Activated T-cell treated with anti-CD3 and anti-CD28 coated beads, Interleukin-2, amount 50 U/mL, for 48 hours (primary cell): ENCODE data around the gene RPN2.

ENCODE experiments used
- DNase-seq, 2 experiments: peaks; one replicate each; pipeline ENCODE4 v3.0.0-alpha.2; 2020

Gene RPN2

GRCh38 chr20:37188787-37189186, 9.7 kb downstream of the RPN2 start:
- DNase-seq = no peak

- no peak for DNase-seq
Measured at GRCh38 chr20:37189416-37190016, 10.4 kb downstream of the RPN2 start.

- DNase-seq = peak in 1 of 2 experiments; percentile 0
Measured at GRCh38 chr20:37190354-37191112, 11.4 kb downstream of the RPN2 start.

DNA sequence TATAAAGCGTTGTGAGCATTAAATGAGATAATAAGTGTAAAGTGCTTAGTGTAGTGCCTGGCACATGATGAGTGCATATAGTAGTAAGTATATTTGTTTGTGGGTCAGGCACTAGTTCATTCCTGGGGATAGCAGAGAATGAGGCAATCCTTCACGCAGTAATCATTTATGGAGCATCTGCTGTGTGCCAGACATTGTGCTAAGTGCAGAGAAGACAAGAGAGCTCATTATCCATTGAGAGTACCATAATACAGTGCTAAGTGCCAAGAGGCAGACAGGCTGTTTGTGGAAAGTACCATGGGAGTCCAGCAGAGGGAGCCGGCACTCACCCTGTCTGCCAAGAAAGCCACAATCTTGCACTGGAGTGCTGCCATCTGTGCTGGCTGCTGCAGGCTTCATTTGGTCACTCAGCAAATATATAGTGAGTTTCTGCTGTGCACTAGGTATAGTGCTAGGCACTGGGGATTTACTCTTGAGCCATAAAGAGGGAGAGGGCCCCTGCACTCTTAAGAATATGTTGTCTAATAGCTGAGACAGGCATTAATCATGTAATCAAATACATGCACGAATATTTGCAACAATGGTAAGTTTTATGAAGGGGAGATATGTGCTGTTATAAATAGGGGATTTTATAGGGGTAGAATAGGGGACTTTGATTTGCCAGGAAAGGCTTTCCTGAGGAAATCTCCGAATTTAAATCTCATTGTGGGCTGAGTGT, 13.2 kb downstream of the RPN2 start:
- peak; percentile 78 to 82 for DNase-seq

DNA sequence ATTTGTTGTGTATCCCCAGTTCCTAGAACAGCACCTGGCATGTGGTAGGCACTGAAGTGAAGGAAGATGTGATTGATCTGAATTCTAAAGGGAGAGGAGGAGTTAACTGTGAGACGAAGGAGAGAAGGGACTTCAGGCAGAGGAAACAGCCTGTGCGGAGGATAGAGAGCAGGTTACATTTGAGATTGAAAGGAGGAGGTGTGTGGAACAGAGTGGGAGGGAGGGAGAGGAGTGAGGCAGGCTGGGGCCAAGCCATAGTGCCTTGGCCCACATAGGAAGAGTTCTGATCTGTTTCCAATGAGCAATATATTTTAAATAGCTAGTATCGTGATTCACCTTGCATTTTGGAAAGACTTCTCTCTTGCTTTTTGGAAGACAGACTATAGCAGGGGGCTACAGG, 14.1 kb downstream of the RPN2 start:
- peak in 1 of 2 experiments; percentile 8 for DNase-seq

GRCh38 chr20:37193821-37194220, 14.7 kb downstream of the RPN2 start:
- peak in 1 of 2 experiments; percentile 10 for DNase-seq

DNA sequence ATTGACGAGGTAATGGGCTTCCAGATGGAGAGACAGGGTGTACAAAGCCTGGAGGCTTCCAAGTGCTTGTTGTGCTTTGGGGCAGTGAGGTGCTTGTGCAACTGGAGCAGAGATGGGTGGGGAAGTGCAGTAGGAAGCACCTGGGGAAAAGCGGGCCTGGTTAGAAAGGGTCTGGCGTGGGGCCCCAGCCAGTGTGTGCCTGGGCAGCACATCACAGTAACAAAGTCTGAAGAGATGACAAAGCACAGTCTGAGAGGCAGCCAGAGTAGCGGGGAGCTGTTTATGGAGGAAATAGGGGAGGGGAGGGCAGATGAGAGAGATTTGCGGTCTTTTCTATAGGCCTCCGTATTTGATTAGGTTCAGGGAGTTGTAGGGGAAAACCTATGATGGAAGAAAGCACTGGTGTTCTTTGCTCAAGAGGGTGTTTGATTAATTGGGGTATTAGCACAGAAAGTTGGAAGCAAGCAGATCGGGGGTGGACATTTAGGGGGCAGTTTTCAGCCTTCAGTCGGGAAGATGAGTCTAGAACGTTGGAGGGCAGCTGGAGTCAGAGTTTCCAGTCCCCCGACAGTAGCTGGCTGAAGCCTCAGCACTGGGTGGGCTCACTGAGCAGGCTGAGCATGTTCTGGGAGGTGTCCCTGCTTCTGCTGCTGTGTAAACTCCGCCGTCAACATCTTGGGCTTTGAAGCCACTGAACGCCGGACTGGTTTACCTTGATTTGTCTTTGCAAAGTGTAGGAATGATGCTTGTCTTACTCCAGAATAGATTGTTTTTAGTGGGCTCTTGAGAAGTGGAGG, 15.7 kb downstream of the RPN2 start:
- peak; percentile 21 to 25 for DNase-seq

- DNase-seq = peak; percentile 10 to 14
Measured at GRCh38 chr20:37198932-37199660, 20.0 kb downstream of the RPN2 start.

- DNase-seq = no peak
Measured at GRCh38 chr20:37200376-37200775, 21.2 kb downstream of the RPN2 start.

GRCh38 chr20:37200926-37201826, 22.0 kb downstream of the RPN2 start:
- DNase-seq = peak; percentile 0 to 10

GRCh38 chr20:37201827-37202162, 22.7 kb downstream of the RPN2 start:
- no peak for DNase-seq

DNA sequence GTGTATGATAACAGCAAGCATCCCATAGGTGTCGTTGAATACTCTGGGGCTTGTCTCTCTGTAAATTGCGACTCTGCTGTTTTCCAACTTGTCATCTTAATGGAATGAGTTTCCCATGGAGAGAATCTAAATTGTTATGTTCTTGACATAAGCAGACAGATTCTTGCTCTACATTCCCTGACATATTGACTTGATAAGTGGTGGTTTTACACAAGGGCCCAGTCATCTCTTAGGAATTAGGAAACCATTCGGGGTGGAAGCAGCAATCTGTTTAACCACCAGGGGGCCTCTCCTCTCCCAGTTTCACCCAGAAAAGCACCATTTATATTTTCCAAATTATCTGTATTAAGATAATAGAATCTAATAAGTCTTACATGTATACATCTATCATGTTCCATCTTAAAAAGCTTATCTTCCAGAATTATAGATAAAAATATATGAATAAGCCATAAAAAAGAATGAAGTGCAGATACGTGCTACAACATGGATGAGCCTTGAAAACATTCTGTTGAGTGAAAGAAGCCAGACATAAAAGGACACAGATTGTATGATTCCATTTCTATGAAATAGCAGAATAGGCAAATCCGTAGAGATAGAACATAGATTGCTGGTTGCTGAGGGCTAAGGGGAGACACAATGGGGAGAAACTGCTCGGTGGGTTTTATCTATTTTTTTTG, 23.3 kb downstream of the RPN2 start:
- DNase-seq = peak; percentile 19 to 27

DNA sequence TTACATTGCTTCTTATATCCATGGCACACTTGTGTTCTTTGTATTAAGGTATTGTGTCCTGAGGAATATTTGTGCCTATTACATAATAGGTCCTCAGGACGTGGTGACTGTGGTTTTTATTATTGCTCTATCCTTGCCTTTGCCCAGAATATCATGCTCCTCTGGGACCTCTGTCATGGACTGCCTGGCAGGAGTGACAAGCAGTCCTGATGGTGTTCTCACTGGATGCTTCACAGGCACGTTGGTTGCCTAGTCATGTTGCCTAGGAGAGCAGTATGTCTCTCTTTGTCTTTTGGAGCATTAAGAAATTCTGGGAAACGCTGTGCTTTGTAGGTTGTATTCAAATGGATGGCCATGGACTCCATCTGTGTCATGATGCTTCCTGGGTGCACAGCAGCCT, 24.9 kb downstream of the RPN2 start:
- DNase-seq = peak; percentile 5 to 9

DNA sequence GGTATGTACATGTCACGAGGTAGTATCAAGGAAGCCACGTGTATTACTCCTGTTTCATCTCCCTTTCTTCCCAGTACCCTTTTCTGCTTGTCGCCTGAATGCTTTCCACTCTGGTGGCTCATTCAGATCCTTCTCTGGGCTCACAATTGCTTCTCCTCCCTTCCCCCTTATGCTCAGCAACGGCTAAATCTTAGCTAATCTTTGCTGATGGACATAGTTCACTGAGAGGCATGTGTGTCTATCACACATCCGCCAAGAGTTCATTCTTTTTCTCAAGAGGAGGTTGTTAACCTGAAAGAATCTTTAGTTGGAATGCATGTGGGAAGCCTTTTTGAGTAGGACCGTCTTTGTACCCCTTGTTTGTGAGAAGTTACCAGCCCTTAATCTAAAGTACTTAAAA, 26.0 kb downstream of the RPN2 start:
- peak in 1 of 2 experiments; percentile 2 for DNase-seq

GRCh38 chr20:37205794-37206193, 26.7 kb downstream of the RPN2 start:
- DNase-seq = no peak

GRCh38 chr20:37207171-37207570, 28.0 kb downstream of the RPN2 start:
- peak; percentile 9 to 13 for DNase-seq

DNA sequence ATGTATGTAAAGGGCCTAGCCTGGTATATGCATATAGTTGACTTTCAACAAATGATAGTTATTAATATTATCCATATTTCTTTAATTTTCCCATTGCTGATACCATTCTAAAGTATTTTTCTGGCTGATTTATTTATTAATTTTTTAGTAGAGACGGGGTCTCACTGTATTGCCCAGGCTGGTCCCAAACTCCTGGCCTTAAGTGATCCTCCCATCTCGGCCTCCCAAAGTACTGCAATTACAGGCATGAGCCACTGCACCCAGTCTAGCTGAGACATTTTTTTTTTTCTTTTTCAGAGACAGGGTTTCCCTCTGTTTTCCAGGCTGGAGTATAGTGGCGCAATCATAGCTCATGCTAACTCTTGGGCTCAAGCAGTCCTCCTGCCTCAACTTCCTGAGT, 30.1 kb downstream of the RPN2 start:
- DNase-seq = no peak

- DNase-seq = peak in 1 of 2 experiments; percentile 0
Measured at GRCh38 chr20:37209661-37210314, 30.7 kb downstream of the RPN2 start.

DNA sequence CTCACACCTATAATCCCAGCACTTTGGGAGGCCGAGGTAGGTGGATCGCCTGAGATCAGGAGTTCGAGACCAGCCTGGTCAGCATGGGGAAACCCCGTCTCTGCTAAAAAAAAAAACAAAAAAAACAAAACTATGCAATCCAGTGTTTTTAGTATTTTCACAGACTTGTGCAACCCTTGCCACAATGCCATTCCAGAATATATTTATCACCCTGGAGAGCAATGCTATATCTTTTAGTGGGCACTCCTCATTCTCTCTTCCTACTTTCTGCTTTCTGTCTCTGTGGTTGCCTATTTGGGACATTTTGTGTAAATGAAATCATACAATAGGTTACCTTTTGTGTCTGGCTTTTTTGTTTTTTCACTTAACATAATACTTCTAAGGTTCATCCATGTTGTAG, 39.3 kb downstream of the RPN2 start:
- DNase-seq = no peak

DNA sequence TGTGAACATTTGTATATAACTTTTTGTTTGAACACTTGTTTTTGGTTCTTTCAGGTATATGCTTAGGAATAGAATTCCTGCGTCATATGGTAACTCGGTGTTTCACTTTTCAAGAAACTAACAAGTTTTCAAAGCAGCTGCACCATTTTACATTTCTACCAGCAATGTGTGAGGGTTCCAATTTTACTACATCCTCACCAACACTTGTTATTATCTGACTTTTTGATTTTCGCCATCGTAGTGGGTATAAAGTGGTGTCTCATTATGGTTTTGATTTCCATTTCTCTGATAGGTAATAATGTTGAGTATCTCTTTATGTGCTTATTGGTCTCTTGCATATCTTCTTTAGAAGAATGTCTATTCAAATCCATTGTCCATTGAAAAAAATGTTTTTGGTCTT, 39.8 kb downstream of the RPN2 start:
- DNase-seq = no peak
